GM12892 (cell line): ENCODE data around the gene SRSF1.

Experiments
- DNase-seq: peaks from one replicate; pipeline ENCODE4 v3.0.0; 2011; ENCODE audit not compliant: insufficient read length
- FAIRE-seq: peaks from 2 replicates; lab custom pipeline; 2011; peaks lifted over from hg19 to GRCh38; lab: Jason Lieb, UNC
- POLR2A ChIP-seq: IDR thresholded peaks from 2 replicates; pipeline ENCODE4 v1.6.1; 2011; ENCODE audit warnings: low read depth, low read length, control low read depth
- POLR2AphosphoS5 ChIP-seq: IDR thresholded peaks from 2 replicates; pipeline ENCODE4 v1.6.1; 2011; ENCODE audit warnings: low read depth, low read length, control low read depth
- TAF1 ChIP-seq: IDR thresholded peaks from 2 replicates; pipeline ENCODE4 v1.6.1; 2011; ENCODE audit warnings: low read depth, mild to moderate bottlenecking, control low read depth, low read length, borderline replicate concordance

The SRSF1 gene

GRCh38 chr17:58007781-58008706 lies 998 bp upstream of the SRSF1 start:
- TF ChIP-seq TAF1 (no peak), POLR2A (no peak), POLR2AphosphoS5 (0 out of 2 replicates have a peak, but pooled peaks have one; percentile 3)
- DNase-seq (no peak), FAIRE-seq (no peak)

DNA sequence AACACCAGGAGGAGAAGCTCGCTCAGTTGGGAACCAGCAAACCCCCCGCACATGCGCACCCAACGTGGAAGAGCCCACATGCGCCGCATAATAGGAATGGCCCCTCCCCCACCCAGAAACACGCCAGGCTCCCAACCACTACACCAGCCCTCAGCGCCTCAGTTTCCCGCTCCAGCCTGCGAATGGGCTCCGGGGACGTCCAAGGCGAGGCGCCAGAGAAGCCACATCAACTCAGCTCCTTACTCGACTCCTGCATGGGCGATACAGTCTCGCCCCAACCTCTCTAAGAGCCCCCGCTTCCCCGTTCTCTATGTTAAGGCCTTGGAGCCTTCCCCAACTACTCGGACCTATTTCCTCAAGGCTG lies 504 bp downstream of the SRSF1 start:
- DNase-seq (no peak), FAIRE-seq (no peak)
- no peak for TF ChIP-seq POLR2AphosphoS5
- no peak for TF ChIP-seq TAF1
- TF ChIP-seq POLR2A, result no peak

GRCh38 chr17:58005728-58006559 lies 1.1 kb downstream of the SRSF1 start:
- no peak for TF ChIP-seq POLR2AphosphoS5
- no peak for TF ChIP-seq POLR2A
- TF ChIP-seq TAF1, result no peak
- DNase-seq (no peak), FAIRE-seq (no peak)

DNA sequence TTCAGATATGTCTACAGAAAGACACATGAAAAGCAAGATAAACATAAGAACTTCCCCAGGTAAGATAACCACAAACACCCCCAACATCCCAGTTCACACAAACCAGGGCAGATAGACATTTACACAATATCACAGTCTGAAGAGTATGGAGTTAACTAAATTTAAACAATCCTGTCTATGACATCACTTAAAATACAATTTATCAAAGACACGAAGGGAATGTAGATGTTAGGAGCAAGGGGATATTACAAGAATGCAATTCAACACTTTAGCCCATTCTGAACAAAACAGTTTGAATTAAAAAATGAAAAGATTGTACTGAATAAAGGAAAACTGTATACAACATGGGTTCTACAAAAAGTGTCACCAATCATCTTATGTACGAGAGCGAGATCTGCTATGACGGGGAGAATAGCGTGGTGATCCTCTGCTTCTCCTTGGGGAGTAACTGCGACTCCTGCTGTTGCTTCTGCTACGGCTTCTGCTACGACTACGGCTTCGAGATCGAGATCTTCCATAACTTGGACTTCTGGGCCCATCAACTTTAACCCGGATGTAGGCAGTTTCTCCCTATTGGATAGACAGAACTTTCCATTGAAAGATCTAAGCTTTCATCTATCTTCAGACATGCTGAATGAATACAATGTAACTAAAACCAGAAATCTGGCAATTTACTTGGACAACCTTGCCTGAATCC lies 1.9 kb downstream of the SRSF1 start:
- FAIRE-seq (no peak), DNase-seq (no peak)
- TF ChIP-seq POLR2A (no peak; the same call in 1 of the 2 replicates), POLR2AphosphoS5 (no peak), TAF1 (no peak)

- DNase-seq, result no peak
- no peak for FAIRE-seq
- TF ChIP-seq POLR2AphosphoS5 (no peak), TAF1 (no peak), POLR2A (no peak)
Measured at GRCh38 chr17:58004060-58004459, 3.0 kb downstream of the SRSF1 start.

- TF ChIP-seq TAF1 (no peak), POLR2A (no peak), POLR2AphosphoS5 (no peak)
- no peak for DNase-seq
- FAIRE-seq, result no peak
Measured at GRCh38 chr17:58002973-58003372, 4.1 kb downstream of the SRSF1 start.

- DNase-seq, result no peak
- peak; percentile 48; the same call in 1 of the 2 replicates for TF ChIP-seq POLR2AphosphoS5
- TF ChIP-seq POLR2A, result no peak; the same call in 1 of the 2 replicates
- no peak for FAIRE-seq
Measured at GRCh38 chr17:58002154-58002948, 4.7 kb downstream of the SRSF1 start.

DNA sequence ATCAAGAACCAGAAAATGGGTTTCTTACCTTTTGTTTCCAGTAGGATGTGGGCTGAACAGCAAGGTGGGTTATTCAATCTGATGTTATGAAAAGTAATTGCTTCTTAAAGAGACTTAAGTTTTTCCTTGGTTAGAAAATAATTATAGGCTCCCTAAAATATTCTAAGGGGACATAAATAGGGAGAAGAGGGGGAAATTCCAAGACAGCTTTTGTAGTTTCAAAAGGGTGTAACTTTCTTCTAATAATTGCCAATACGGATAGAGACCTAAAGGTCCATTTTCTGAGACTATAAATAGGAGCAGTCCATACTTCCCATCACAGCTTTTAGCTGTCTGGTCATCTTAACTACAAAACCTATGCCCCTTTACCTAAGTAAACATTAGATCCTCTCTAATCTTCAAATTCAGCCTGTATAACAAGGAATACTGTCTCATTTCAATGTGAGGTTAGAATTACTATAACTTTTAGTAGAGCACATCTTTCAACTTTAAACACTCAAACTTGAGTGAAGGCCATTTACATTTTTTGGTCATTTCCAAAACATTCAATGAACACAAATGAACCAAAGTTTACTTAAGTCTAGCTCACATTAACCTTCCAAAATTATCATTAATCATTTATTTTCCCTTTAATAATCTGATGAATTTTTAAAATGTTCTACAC lies 5.5 kb downstream of the SRSF1 start:
- TF ChIP-seq TAF1, result no peak
- TF ChIP-seq POLR2A, result peak; percentile 45; the same call in 1 of the 2 replicates
- TF ChIP-seq POLR2AphosphoS5, result no peak
- DNase-seq (no peak), FAIRE-seq (no peak)

DNA sequence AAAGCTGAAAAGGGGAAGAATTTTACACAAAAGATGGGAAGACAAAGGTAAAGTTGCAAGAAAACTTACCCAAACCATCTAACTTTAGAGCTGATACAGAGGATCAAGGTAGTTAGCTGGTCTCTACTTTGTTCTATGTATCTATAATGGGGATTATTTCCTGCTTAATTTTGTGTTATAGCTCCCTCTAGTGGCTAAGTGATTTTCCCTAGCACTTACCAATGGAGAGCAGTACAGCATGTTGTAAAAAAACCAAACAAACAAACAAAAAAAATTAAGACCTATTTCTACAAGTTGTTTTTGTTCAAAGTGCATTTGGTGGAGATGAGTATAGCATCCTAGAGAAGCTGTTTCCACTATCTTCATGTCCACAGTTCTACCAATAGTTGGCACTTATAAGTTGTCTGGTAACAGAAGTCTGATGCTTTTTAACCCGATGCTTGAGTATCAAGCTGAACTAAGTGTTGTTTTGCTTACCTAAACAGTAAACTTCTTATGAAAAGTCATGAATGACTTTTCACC lies 7.5 kb downstream of the SRSF1 start:
- FAIRE-seq (peak; percentile 77), DNase-seq (no peak)
- TF ChIP-seq POLR2A (peak; percentile 71; the same call in 1 of the 2 replicates), TAF1 (no peak), POLR2AphosphoS5 (peak; percentile 49)

DNA sequence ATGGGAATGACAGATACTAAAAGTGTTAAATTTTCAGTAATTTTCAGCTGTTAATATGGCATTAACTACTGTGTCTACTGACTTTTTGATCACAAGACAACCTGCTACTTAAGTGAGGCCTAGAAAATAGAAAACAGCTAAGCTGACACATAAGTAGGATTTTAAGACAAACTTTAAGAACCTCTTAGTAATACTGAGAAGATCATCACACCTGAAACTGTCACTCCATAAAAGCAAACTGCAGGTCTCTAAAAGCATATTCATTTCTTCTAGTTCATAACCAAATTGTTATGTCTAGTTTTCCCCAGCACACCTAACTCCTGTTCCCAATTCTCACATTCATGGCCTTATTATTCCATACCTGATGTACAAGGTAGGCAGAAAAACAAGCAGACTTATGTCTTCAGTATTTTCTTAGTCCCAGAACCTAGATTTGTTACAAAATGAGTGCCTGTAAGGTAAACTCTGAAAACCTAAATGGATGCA lies 8.0 kb downstream of the SRSF1 start:
- TF ChIP-seq POLR2AphosphoS5, result no peak; the same call in 1 of the 2 replicates
- TF ChIP-seq POLR2A, result no peak
- no peak for TF ChIP-seq TAF1
- FAIRE-seq, result no peak
- DNase-seq, result no peak
